Mesothelial cell of epicardium (in vitro differentiated cells): Measurements from ENCODE around the gene SPTY2D1. TPM values are rescaled to one million over a fixed set of nuclear protein-coding genes. Genes with fewer than 3 reads are reported as not detected.

Source experiments
- DNase-seq, 2 experiments: peaks; one replicate each; pipeline ENCODE4 v3.0.0; 2021; ENCODE audit warnings: low spot score in 2 of 2; ENCODE audit not compliant: unreplicated experiment in 2 of 2
- H3K27ac Mint-ChIP-seq: 2 replicates; pipeline ENCODE4 v1.8.0; 2021; ENCODE audit warnings: mixed read lengths
- H3K27me3 Mint-ChIP-seq: 2 replicates; pipeline ENCODE4 v1.8.0; 2021; ENCODE audit warnings: low read depth, mixed read lengths
- H3K36me3 Mint-ChIP-seq: 2 replicates; pipeline ENCODE4 v1.8.0; 2021; ENCODE audit warnings: mixed read lengths
- H3K4me1 Mint-ChIP-seq: 2 replicates; pipeline ENCODE4 v1.8.0; 2021; ENCODE audit warnings: mixed read lengths
- H3K4me3 Mint-ChIP-seq: 2 replicates; pipeline ENCODE4 v1.8.0; 2021; ENCODE audit warnings: mild to moderate bottlenecking, moderate library complexity, mixed read lengths
- H3K9me3 Mint-ChIP-seq: 2 replicates; pipeline ENCODE4 v1.8.0; 2021; ENCODE audit warnings: mixed read lengths
- total RNA-seq: library from RNA; stranded (reverse); gene quantifications from 3 replicates; pipeline ENCODE4 v1.2.1, GENCODE V29; 2021
- TF ChIP-seq, protein P1 (sequence below): fragments of 200-600 bp; sonication (generic); IDR thresholded peaks from one replicate; pipeline ENCODE4 v1.5.0; 2021; ENCODE audit warnings: antibody characterized with exemption; ENCODE audit not compliant: unreplicated experiment

The SPTY2D1 gene
- total RNA-seq, 1 donor from 2014 or later = 23.0 TPM

DNA sequence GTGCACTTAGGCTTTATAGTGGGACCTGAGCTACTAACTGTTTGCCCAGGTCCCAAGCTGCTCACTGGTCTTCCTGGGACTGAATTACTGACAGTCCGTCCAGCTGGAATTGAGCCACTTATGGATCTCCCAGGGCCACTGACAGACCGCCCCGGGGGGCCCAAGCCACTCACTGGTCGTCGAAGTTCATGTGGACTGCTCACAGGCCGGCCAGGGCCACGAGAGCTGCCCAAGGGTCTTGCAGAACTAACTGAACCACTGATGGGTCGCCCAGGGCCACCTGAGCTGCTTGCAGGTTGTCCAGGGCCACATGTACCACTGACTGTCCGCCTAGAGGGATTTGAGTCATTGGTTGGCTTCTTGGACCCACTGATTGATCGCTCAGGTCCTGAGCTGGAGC, 19.5 kb downstream of the SPTY2D1 start:
- Mint-ChIP-seq H3K27me3 (no peaks in the 10 kb centered on the region), H3K4me1 (peaks cover 7% of the 10 kb centered on the region), H3K36me3 (peaks cover 17% of the 10 kb centered on the region), H3K9me3 (no peaks in the 10 kb centered on the region), H3K4me3 (no peak overlapping the region), H3K27ac (no peak overlapping the region)
- TF ChIP-seq, protein P1, sequence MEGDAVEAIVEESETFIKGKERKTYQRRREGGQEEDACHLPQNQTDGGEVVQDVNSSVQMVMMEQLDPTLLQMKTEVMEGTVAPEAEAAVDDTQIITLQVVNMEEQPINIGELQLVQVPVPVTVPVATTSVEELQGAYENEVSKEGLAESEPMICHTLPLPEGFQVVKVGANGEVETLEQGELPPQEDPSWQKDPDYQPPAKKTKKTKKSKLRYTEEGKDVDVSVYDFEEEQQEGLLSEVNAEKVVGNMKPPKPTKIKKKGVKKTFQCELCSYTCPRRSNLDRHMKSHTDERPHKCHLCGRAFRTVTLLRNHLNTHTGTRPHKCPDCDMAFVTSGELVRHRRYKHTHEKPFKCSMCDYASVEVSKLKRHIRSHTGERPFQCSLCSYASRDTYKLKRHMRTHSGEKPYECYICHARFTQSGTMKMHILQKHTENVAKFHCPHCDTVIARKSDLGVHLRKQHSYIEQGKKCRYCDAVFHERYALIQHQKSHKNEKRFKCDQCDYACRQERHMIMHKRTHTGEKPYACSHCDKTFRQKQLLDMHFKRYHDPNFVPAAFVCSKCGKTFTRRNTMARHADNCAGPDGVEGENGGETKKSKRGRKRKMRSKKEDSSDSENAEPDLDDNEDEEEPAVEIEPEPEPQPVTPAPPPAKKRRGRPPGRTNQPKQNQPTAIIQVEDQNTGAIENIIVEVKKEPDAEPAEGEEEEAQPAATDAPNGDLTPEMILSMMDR = no peak
- no peak for DNase-seq

DNA sequence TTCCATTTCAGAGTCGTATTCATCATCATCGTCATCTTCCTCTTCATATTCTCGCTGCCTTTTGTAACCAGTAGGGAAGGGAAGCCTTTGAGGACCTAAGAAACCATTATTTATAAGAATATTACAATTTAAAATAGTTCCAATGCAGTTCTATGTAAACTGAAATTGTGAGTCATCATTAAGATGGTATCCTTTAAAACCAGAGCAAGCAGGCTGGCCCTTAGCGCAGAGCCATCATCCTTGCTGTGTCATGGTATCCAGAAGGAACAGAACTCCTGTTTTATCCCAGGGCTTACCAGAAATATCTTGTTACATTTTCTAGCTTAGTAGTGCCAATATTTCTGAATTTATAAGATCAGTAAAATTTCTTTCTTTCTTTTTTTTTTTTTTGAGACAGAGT, 21.7 kb downstream of the SPTY2D1 start:
- peaks cover 24% of the 10 kb centered on the region for H3K36me3 Mint-ChIP-seq
- peaks cover 5% of the 10 kb centered on the region for H3K4me1 Mint-ChIP-seq
- H3K4me3 Mint-ChIP-seq = no peak overlapping the region
- no peak overlapping the region for H3K27ac Mint-ChIP-seq
- DNase-seq = no peak
- TF ChIP-seq, protein P1 = no peak
- H3K27me3 Mint-ChIP-seq = no peaks in the 10 kb centered on the region
- H3K9me3 Mint-ChIP-seq = no peaks in the 10 kb centered on the region

DNA sequence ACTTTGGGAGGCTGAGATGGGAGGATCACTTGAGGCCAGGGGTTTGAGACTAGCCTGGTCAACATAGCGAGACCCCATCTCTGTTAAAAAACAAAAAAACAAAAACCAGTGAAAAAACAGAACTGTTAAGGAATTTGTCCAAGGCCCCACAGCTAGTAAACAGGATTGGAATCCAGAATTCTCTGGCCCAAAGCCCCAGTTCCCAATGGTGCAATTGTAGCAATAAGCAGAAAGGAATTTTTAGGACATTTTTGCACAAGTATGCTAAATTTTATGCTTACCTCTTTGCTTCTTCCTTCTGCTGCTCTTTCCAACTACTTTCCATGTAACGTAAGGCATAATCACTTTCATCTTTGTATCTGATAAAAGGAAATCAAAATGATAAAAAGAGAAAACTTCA, 22.9 kb downstream of the SPTY2D1 start:
- no peak overlapping the region for H3K27ac Mint-ChIP-seq
- H3K4me3 Mint-ChIP-seq = no peak overlapping the region
- H3K4me1 Mint-ChIP-seq = peaks cover 5% of the 10 kb centered on the region
- TF ChIP-seq, protein P1 = no peak
- no peaks in the 10 kb centered on the region for H3K9me3 Mint-ChIP-seq
- no peaks in the 10 kb centered on the region for H3K27me3 Mint-ChIP-seq
- DNase-seq = no peak
- H3K36me3 Mint-ChIP-seq = peaks cover 28% of the 10 kb centered on the region

DNA sequence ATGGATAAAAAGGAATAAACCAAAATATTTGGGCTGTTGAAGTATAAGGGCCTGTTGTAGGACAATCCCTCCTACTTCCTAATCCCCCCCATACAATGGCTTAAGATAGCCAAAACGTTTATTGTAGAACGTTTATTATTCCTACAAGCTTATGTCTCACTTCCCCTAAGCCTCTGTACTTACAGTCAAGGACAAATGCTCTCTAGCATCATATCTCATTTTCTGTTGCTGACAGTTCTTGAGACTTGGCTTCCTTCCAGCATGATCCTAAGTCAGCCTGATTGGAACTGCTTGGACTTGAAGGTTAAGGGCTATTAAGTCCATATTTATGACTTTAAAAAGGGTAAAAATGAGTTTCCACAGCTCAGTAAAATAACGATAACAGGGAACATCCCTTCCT, 25.8 kb downstream of the SPTY2D1 start:
- Mint-ChIP-seq H3K4me1 (peaks cover 5% of the 10 kb centered on the region), H3K27ac (peak overlapping the region; percentile 47), H3K9me3 (no peaks in the 10 kb centered on the region), H3K36me3 (peaks cover 17% of the 10 kb centered on the region), H3K4me3 (no peak overlapping the region), H3K27me3 (no peaks in the 10 kb centered on the region)
- DNase-seq = no peak
- TF ChIP-seq, protein P1 = no peak

DNA sequence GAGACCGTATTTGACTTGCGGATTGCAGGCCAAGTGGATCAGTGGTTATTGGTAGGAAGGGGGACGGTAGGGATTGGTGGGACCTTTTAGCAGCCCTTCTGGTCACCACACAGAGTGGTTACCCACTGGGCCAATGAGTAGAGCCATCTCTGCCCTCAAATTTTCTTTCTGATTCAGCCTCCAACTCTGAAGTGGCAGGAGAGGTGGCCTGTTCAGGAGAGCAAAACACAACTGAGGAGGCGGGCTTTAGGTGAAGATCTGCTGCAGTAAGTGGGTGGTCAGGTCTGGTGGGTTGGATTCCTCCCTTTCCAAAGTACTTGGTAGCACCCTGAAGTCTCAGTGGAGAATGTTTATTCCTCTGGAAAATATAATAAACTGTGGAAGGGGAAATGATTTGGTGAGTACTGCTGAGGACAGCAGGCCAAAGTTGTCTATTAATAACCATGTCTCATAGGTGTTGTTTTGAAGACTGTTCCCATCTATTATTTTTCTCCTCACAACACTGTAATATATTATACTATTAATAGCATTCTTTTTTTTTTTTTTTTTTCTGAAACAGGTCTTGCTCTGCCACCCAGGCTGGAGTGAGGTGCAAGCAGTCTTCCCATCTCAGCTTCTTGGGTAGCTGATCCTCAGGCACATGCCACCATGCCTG, 33.1 kb downstream of the SPTY2D1 start:
- no peaks in the 10 kb centered on the region for H3K4me1 Mint-ChIP-seq
- peaks cover 10% of the 10 kb centered on the region for H3K36me3 Mint-ChIP-seq
- no peaks in the 10 kb centered on the region for H3K9me3 Mint-ChIP-seq
- TF ChIP-seq, protein P1 = no peak
- no peaks in the 10 kb centered on the region for H3K27me3 Mint-ChIP-seq
- no peak overlapping the region for H3K27ac Mint-ChIP-seq
- DNase-seq = no peak
- H3K4me3 Mint-ChIP-seq = no peak overlapping the region
